GM23248 (cell line): ENCODE measurements around the gene CFAP58. TPM values are rescaled to one million over a fixed set of nuclear protein-coding genes. Genes with fewer than 3 reads are reported as not detected.

ENCODE experiments used
- DNase-seq: peaks from one replicate; pipeline ENCODE4 v3.0.0-alpha.2; 2015
- H2AFZ ChIP-seq: fragments of 200-600 bp; sonication (generic); 2 replicates; pipeline ENCODE4 v1.6.1; 2016; ENCODE audit warnings: antibody characterized with exemption
- H3F3A ChIP-seq: fragments of 200-600 bp; sonication (generic); 2 replicates; pipeline ENCODE4 v1.6.1; 2016; ENCODE audit warnings: mild to moderate bottlenecking, antibody characterized with exemption, mixed run types; ENCODE audit not compliant: insufficient read depth
- H3K27ac ChIP-seq: fragments of 200-600 bp; sonication (generic); 2 replicates; pipeline ENCODE4 v1.5.1; 2016; ENCODE audit warnings: mild to moderate bottlenecking
- H3K27me3 ChIP-seq: fragments of 200-600 bp; sonication (generic); replicated peaks from 2 replicates; pipeline ENCODE4 v1.6.1; 2016; ENCODE audit warnings: mild to moderate bottlenecking; ENCODE audit not compliant: insufficient read depth
- H3K36me3 ChIP-seq: fragments of 200-600 bp; sonication (generic); 2 replicates; pipeline ENCODE4 v1.6.1; 2016; ENCODE audit warnings: low read depth, mild to moderate bottlenecking
- H3K4me1 ChIP-seq: fragments of 200-600 bp; sonication (generic); 2 replicates; pipeline ENCODE4 v1.6.1; 2016; ENCODE audit warnings: mild to moderate bottlenecking; ENCODE audit not compliant: insufficient read depth
- H3K4me2 ChIP-seq: fragments of 200-600 bp; sonication (generic); one replicate; pipeline ENCODE4 v1.6.1; 2016; ENCODE audit warnings: mild to moderate bottlenecking; ENCODE audit not compliant: unreplicated experiment
- H3K4me3 ChIP-seq: fragments of 200-600 bp; sonication (generic); 2 replicates; pipeline ENCODE4 v1.5.1; 2016; ENCODE audit warnings: mild to moderate bottlenecking
- H3K79me2 ChIP-seq: fragments of 200-600 bp; sonication (generic); 2 replicates; pipeline ENCODE4 v1.6.1; 2016; ENCODE audit warnings: mild to moderate bottlenecking; ENCODE audit not compliant: insufficient read depth
- H3K9ac ChIP-seq: fragments of 200-600 bp; sonication (generic); 2 replicates; pipeline ENCODE4 v1.6.1; 2016; ENCODE audit warnings: mild to moderate bottlenecking
- H3K9me2 ChIP-seq: fragments of 200-600 bp; sonication (generic); 2 replicates; pipeline ENCODE4 v1.6.1; 2016; ENCODE audit warnings: mixed run types, mild to moderate bottlenecking, moderate library complexity; ENCODE audit not compliant: insufficient read depth
- H3K9me3 ChIP-seq: fragments of 200-600 bp; sonication (generic); one replicate; pipeline ENCODE4 v1.6.1; 2017; ENCODE audit warnings: low read depth
- H4K20me1 ChIP-seq: fragments of 200-600 bp; sonication (generic); 2 replicates; pipeline ENCODE4 v1.6.0; 2016; ENCODE audit not compliant: insufficient read depth
- EZH2 ChIP-seq: fragments of 200-600 bp; sonication (generic); IDR thresholded peaks from 2 replicates; pipeline ENCODE4 v1.6.1; 2018; ENCODE audit warnings: antibody characterized with exemption, mild to moderate bottlenecking; ENCODE audit not compliant: insufficient read depth, poor library complexity, severe bottlenecking
- EZH2phosphoT487 ChIP-seq: fragments of 200-600 bp; sonication (generic); IDR thresholded peaks from 2 replicates; pipeline ENCODE4 v1.6.1; 2018; ENCODE audit warnings: antibody characterized with exemption, moderate library complexity, mild to moderate bottlenecking, low read depth; ENCODE audit not compliant: insufficient read depth
- WGBS, 2 experiments: methylation state at CpG; one replicate each; pipeline ENCODE4 v1.1.6; 2015 to 2017; ENCODE audit warnings: low lambda C conversion rate in 2 of 2, low coverage in 1 of 2; ENCODE audit errors: missing lambda C conversion rate in 2 of 2; 5-methylcytosine and 5-hydroxymethylcytosine counted together
- in situ Hi-C: fragments of 300-500 bp; cut with MboI; formaldehyde crosslinking; loops from 2 replicates; pipeline ENCODE4 v1.15.0; 2020
- polyA plus RNA-seq: library from polyadenylated mRNA; unstranded; fragments of >200 nt; fragmentation: Nextera tagmentation; extraction: Ambion mirVana; gene quantifications from 2 replicates; pipeline ENCODE4 v1.2.1, GENCODE V29; 2016
- total RNA-seq: library from RNA; depleted of rRNA; stranded (reverse); fragments of >200 nt; shearing (Covaris generic); gene quantifications from 2 replicates; pipeline ENCODE4 v1.2.3, GENCODE V29; 2014

CFAP58 gene
- total and polyA plus RNA-seq, 2 experiments from 2014 or later: 0.22 to 0.30 TPM

- no peak overlapping the region for H3K9ac ChIP-seq
- DNase-seq: no peak
- no peak for TF ChIP-seq EZH2phosphoT487
- no peak for TF ChIP-seq EZH2
- H3K27me3 ChIP-seq: no peaks in the 10 kb centered on the region
- H3K9me2 ChIP-seq: no peaks in the 10 kb centered on the region
- no peak overlapping the region for H3K4me3 ChIP-seq
- H4K20me1 ChIP-seq: no peaks in the 10 kb centered on the region
- no peak overlapping the region for H3K27ac ChIP-seq
- 90 to 92% methylated on average over 13 of the region's 13 CpGs for WGBS, 2 experiments
- H3K9me3 ChIP-seq: no peaks in the 10 kb centered on the region
- H3K4me2 ChIP-seq: no peak overlapping the region
- H3K4me1 ChIP-seq: peaks cover 56% of the 10 kb centered on the region
- no peak overlapping the region for H2AFZ ChIP-seq
- H3K36me3 ChIP-seq: no peaks in the 10 kb centered on the region
- in situ Hi-C loops: no loop called here
- peaks cover 48% of the 10 kb centered on the region for H3F3A ChIP-seq
- peaks cover 76% of the 10 kb centered on the region for H3K79me2 ChIP-seq
Measured at GRCh38 chr10:104333032-104333727, 20.5 kb upstream of the CFAP58 start.

- H3K4me2 ChIP-seq: no peak overlapping the region
Measured at GRCh38 chr10:104333728-104334373, 19.8 kb upstream of the CFAP58 start.

GRCh38 chr10:104334561-104334960 is 19.1 kb upstream of the CFAP58 start:
- WGBS, 2 experiments: 97 to 99% methylated on average over 6 of the region's 6 CpGs
- Histone ChIP-seq H3K4me3 (no peak overlapping the region), H3K36me3 (no peaks in the 10 kb centered on the region), H3K9ac (no peak overlapping the region), H3K79me2 (peaks cover 76% of the 10 kb centered on the region), H3K4me1 (peaks cover 51% of the 10 kb centered on the region), H3K27ac (no peak overlapping the region), H3K4me2 (no peak overlapping the region), H4K20me1 (no peaks in the 10 kb centered on the region), H3K9me2 (no peaks in the 10 kb centered on the region), H3F3A (peaks cover 45% of the 10 kb centered on the region), H3K27me3 (no peaks in the 10 kb centered on the region), H3K9me3 (no peaks in the 10 kb centered on the region), H2AFZ (no peak overlapping the region)
- DNase-seq: no peak
- TF ChIP-seq EZH2phosphoT487 (no peak), EZH2 (no peak)
- in situ Hi-C loops: no loop called here

More at GRCh38 chr10:104333728-104334373, 19.8 kb upstream of the CFAP58 start:
- Histone ChIP-seq H2AFZ (no peak overlapping the region), H3K27ac (no peak overlapping the region), H4K20me1 (no peaks in the 10 kb centered on the region), H3F3A (peaks cover 43% of the 10 kb centered on the region), H3K9me2 (no peaks in the 10 kb centered on the region), H3K4me1 (peaks cover 50% of the 10 kb centered on the region), H3K79me2 (peaks cover 76% of the 10 kb centered on the region), H3K9me3 (no peaks in the 10 kb centered on the region), H3K27me3 (no peaks in the 10 kb centered on the region), H3K4me3 (no peak overlapping the region), H3K9ac (no peak overlapping the region), H3K36me3 (no peaks in the 10 kb centered on the region)
- WGBS, 2 experiments: 90 to 92% methylated on average over 15 of the region's 15 CpGs
- TF ChIP-seq EZH2phosphoT487: no peak
- TF ChIP-seq EZH2: no peak
- DNase-seq: no peak
- in situ Hi-C loops: no loop called here

- no peak for DNase-seq
- in situ Hi-C loops: no loop called here
- Histone ChIP-seq H4K20me1 (no peaks in the 10 kb centered on the region), H3K27ac (no peak overlapping the region), H3K4me2 (peak overlapping the region; percentile 94), H3K27me3 (no peaks in the 10 kb centered on the region), H3K4me1 (peaks cover 51% of the 10 kb centered on the region), H3K79me2 (peaks cover 76% of the 10 kb centered on the region), H3K36me3 (no peaks in the 10 kb centered on the region), H3K9ac (0 out of 2 replicates have a peak overlapping the region, but pooled peaks have one; percentile 94), H3K9me3 (no peaks in the 10 kb centered on the region), H3K4me3 (0 out of 2 replicates have a peak overlapping the region, but pooled peaks have one; percentile 95), H2AFZ (no peak overlapping the region), H3F3A (peaks cover 43% of the 10 kb centered on the region), H3K9me2 (no peaks in the 10 kb centered on the region)
- TF ChIP-seq EZH2: no peak
- WGBS, 2 experiments: 93 to 98% methylated on average over 11 to 13 of the region's 13 CpGs
Measured at GRCh38 chr10:104334965-104335650, 18.5 kb upstream of the CFAP58 start.
